GM12878 (cell line): ENCODE data around the gene SMG6. TPM values are rescaled to one million over a fixed set of nuclear protein-coding genes. Genes with fewer than 3 reads are reported as not detected.

Experiments
- CEBPZ ChIP-seq: fragments of 150-350 bp; IDR thresholded peaks from 2 replicates; pipeline ENCODE4 v1.6.1; 2016; ENCODE audit warnings: low read depth, low read length
- KAT2A ChIP-seq: conservative IDR thresholded peaks from 2 replicates; pipeline ENCODE4 v1.6.1; 2011; ENCODE audit warnings: low read depth, low read length; ENCODE audit not compliant: control insufficient read depth
- MLLT1 ChIP-seq: fragments of 450-650 bp; IDR thresholded peaks from 2 replicates; pipeline ENCODE4 v1.6.1; 2016; ENCODE audit warnings: mild to moderate bottlenecking
- MTA3 ChIP-seq: IDR thresholded peaks from 2 replicates; pipeline ENCODE4 v1.6.1; 2012; ENCODE audit warnings: low read length, inconsistent platforms, borderline replicate concordance
- NBN ChIP-seq: fragments of 450-650 bp; IDR thresholded peaks from 2 replicates; pipeline ENCODE4 v1.6.1; 2016
- NFYA ChIP-seq: IDR thresholded peaks from 2 replicates; pipeline ENCODE4 v1.6.1; 2011; ENCODE audit warnings: low read depth, mild to moderate bottlenecking, low read length, improper control_type of control experiment, borderline replicate concordance
- ZNF274 ChIP-seq: IDR thresholded peaks from one replicate; pipeline ENCODE4 v1.8.0; 2011; ENCODE audit not compliant: insufficient read length, insufficient read depth
- polyA plus RNA-seq, 11 experiments: library from polyadenylated mRNA; depleted of rRNA in 4 of 11; unstranded in 6 of 11; stranded (reverse) in 5 of 11; fragments of >200 nt; fragmentation: Nextera tagmentation in 4 of 11; fragmentation: Illumina TruSeq in 1 of 11; extraction: Ambion mirVana in 4 of 11; extraction: Trizol in 1 of 11; gene quantifications; 1 replicate in 1 of 11; 2 replicates in 10 of 11; pipeline versions ENCODE4 v1.2.1 to v1.2.3, GENCODE V29; 2011 to 2016; ENCODE audit warnings: inconsistent platforms in 2 of 11, missing spikeins in 2 of 11, low read depth in 1 of 11
- total RNA-seq, 4 experiments: library from RNA; depleted of rRNA in 3 of 4; stranded (reverse); fragments of >200 nt in 3 of 4; fragmentation: Illumina TruSeq in 1 of 4; extraction: Trizol in 1 of 4; gene quantifications; 2 replicates each; pipeline versions ENCODE4 v1.2.1 to v1.2.3, GENCODE V29; 2013 to 2021

The SMG6 gene
- total and polyA plus RNA-seq, 10 of the 15 experiments (the other 5 are each of a cell fraction or from before 2014, with no cell fraction given) = 0.58 to 28.7 (median 15.7) TPM

- TF ChIP-seq MLLT1 = no peak
- no peak for TF ChIP-seq KAT2A
- no peak for TF ChIP-seq MTA3
- TF ChIP-seq NBN = no peak
- no peak for TF ChIP-seq CEBPZ
- no peak for TF ChIP-seq NFYA
- no peak for TF ChIP-seq ZNF274
Measured at GRCh38 chr17:2283302-2283701, 20.3 kb downstream of the SMG6 start (continued).
